Muscle layer of colon (tissue), 2 donors: ENCODE results near the gene GNA14.

Experiments used
- H3K27ac ChIP-seq: one replicate; pipeline ENCODE4 v1.7.0; 2013; ENCODE audit warnings: low read depth, mild to moderate bottlenecking, low read length, moderate library complexity
- H3K27me3 ChIP-seq, 2 donors: one replicate each; pipeline ENCODE4 v1.7.0; 2013; ENCODE audit warnings: low read length in 2 of 2, mild to moderate bottlenecking in 2 of 2; ENCODE audit not compliant: insufficient read depth in 2 of 2, control insufficient read depth in 1 of 2
- H3K36me3 ChIP-seq: one replicate; pipeline ENCODE4 v1.7.0; 2013; ENCODE audit warnings: mild to moderate bottlenecking, low read length; ENCODE audit not compliant: insufficient read depth
- H3K4me1 ChIP-seq: one replicate; pipeline ENCODE4 v1.7.0; 2013; ENCODE audit warnings: mild to moderate bottlenecking, low read length; ENCODE audit not compliant: insufficient read depth
- H3K4me3 ChIP-seq, 2 donors: one replicate each; pipeline ENCODE4 v1.7.0; 2013; ENCODE audit warnings: low read length in 2 of 2, low read depth in 1 of 2, mild to moderate bottlenecking in 1 of 2, moderate library complexity in 1 of 2
- H3K9ac ChIP-seq: one replicate; pipeline ENCODE4 v1.7.0; 2013; ENCODE audit warnings: low read length
- H3K9me3 ChIP-seq: one replicate; pipeline ENCODE4 v1.7.0; 2013; ENCODE audit warnings: mild to moderate bottlenecking, low read length
- donor health status: abdominal sarcoma.
- donor health status: Adenocarcinoma of cecum.

GNA14 gene

GRCh38 chr9:77531400-77531799, 116.7 kb downstream of the GNA14 start:
- no peak overlapping the region for H3K27ac ChIP-seq
- H3K4me3 ChIP-seq, result no peak overlapping the region
- no peaks in the 10 kb centered on the region for H3K27me3 ChIP-seq

GRCh38 chr9:77523891-77524290, 124.2 kb downstream of the GNA14 start:
- no peaks in the 10 kb centered on the region for H3K27me3 ChIP-seq
- no peak overlapping the region for H3K9ac ChIP-seq
- H3K9me3 ChIP-seq, result no peaks in the 10 kb centered on the region
- peaks cover 18% of the 10 kb centered on the region for H3K4me1 ChIP-seq
- peaks cover 6% of the 10 kb centered on the region for H3K36me3 ChIP-seq
- no peak overlapping the region for H3K27ac ChIP-seq
- no peak overlapping the region for H3K4me3 ChIP-seq

More at GRCh38 chr9:77531400-77531799, 116.7 kb downstream of the GNA14 start:
- H3K36me3 ChIP-seq, result peaks cover 7% of the 10 kb centered on the region
- H3K9me3 ChIP-seq, result no peaks in the 10 kb centered on the region
- H3K4me1 ChIP-seq, result no peaks in the 10 kb centered on the region
- no peak overlapping the region for H3K9ac ChIP-seq

- Histone ChIP-seq H3K27ac (no peak overlapping the region), H3K4me1 (peaks cover 18% of the 10 kb centered on the region), H3K9ac (no peak overlapping the region), H3K36me3 (no peaks in the 10 kb centered on the region), H3K9me3 (no peaks in the 10 kb centered on the region), H3K4me3 (no peak overlapping the region), H3K27me3 (no peaks in the 10 kb centered on the region)
Measured at GRCh38 chr9:77521091-77521490, 127.0 kb downstream of the GNA14 start.

GRCh38 chr9:77518688-77519087, 129.4 kb downstream of the GNA14 start:
- Histone ChIP-seq H3K9ac (no peak overlapping the region), H3K27me3 (no peaks in the 10 kb centered on the region), H3K4me3 (no peak overlapping the region), H3K4me1 (peaks cover 21% of the 10 kb centered on the region), H3K36me3 (no peaks in the 10 kb centered on the region), H3K9me3 (no peaks in the 10 kb centered on the region), H3K27ac (no peak overlapping the region)

- Histone ChIP-seq H3K9ac (no peak overlapping the region), H3K27ac (no peak overlapping the region), H3K4me1 (peaks cover 17% of the 10 kb centered on the region), H3K36me3 (no peaks in the 10 kb centered on the region), H3K27me3 (no peaks in the 10 kb centered on the region), H3K4me3 (no peak overlapping the region), H3K9me3 (no peaks in the 10 kb centered on the region)
Measured at GRCh38 chr9:77516781-77517180, 131.3 kb downstream of the GNA14 start.

GRCh38 chr9:77514886-77515711, 133.0 kb downstream of the GNA14 start:
- Histone ChIP-seq H3K9ac (no peak overlapping the region), H3K4me3 (no peak overlapping the region), H3K9me3 (no peaks in the 10 kb centered on the region), H3K36me3 (no peaks in the 10 kb centered on the region), H3K27ac (no peak overlapping the region), H3K27me3 (no peaks in the 10 kb centered on the region), H3K4me1 (peaks cover 7% of the 10 kb centered on the region)

GRCh38 chr9:77513457-77513856, 134.7 kb downstream of the GNA14 start:
- Histone ChIP-seq H3K27me3 (no peaks in the 10 kb centered on the region), H3K9ac (no peak overlapping the region), H3K36me3 (no peaks in the 10 kb centered on the region), H3K9me3 (no peaks in the 10 kb centered on the region), H3K27ac (no peak overlapping the region), H3K4me1 (peaks cover 7% of the 10 kb centered on the region), H3K4me3 (no peak overlapping the region)

- H3K36me3 ChIP-seq, result no peaks in the 10 kb centered on the region
- H3K9me3 ChIP-seq, result no peaks in the 10 kb centered on the region
- no peaks in the 10 kb centered on the region for H3K27me3 ChIP-seq
- H3K9ac ChIP-seq, result no peak overlapping the region
- H3K27ac ChIP-seq, result no peak overlapping the region
- H3K4me1 ChIP-seq, result peaks cover 7% of the 10 kb centered on the region
- no peak overlapping the region for H3K4me3 ChIP-seq
Measured at GRCh38 chr9:77512876-77513275, 135.2 kb downstream of the GNA14 start.

- Histone ChIP-seq H3K36me3 (no peaks in the 10 kb centered on the region), H3K9ac (no peak overlapping the region), H3K4me3 (no peak overlapping the region), H3K27ac (no peak overlapping the region), H3K9me3 (no peaks in the 10 kb centered on the region), H3K27me3 (no peaks in the 10 kb centered on the region), H3K4me1 (peaks cover 7% of the 10 kb centered on the region)
Measured at GRCh38 chr9:77511525-77511924, 136.6 kb downstream of the GNA14 start.

GRCh38 chr9:77510666-77511065, 137.5 kb downstream of the GNA14 start:
- Histone ChIP-seq H3K4me1 (peaks cover 7% of the 10 kb centered on the region), H3K27me3 (no peaks in the 10 kb centered on the region)

GRCh38 chr9:77508396-77508795, 139.7 kb downstream of the GNA14 start:
- H3K9me3 ChIP-seq, result no peaks in the 10 kb centered on the region
- no peaks in the 10 kb centered on the region for H3K36me3 ChIP-seq
- no peaks in the 10 kb centered on the region for H3K27me3 ChIP-seq
- H3K4me3 ChIP-seq, result no peak overlapping the region
- H3K9ac ChIP-seq, result no peak overlapping the region
- H3K4me1 ChIP-seq, result no peaks in the 10 kb centered on the region
- no peak overlapping the region for H3K27ac ChIP-seq

More at GRCh38 chr9:77510666-77511065, 137.5 kb downstream of the GNA14 start:
- Histone ChIP-seq H3K9ac (no peak overlapping the region), H3K9me3 (no peaks in the 10 kb centered on the region), H3K36me3 (no peaks in the 10 kb centered on the region), H3K27ac (no peak overlapping the region), H3K4me3 (no peak overlapping the region)
